ENCODE results near the gene OTOS.

Gene OTOS

GRCh38 chr2:240151477-240152031 lies 11.1 kb upstream of the OTOS start:
- DNase-seq (ENCODE audit: low spot score): no peak

DNA sequence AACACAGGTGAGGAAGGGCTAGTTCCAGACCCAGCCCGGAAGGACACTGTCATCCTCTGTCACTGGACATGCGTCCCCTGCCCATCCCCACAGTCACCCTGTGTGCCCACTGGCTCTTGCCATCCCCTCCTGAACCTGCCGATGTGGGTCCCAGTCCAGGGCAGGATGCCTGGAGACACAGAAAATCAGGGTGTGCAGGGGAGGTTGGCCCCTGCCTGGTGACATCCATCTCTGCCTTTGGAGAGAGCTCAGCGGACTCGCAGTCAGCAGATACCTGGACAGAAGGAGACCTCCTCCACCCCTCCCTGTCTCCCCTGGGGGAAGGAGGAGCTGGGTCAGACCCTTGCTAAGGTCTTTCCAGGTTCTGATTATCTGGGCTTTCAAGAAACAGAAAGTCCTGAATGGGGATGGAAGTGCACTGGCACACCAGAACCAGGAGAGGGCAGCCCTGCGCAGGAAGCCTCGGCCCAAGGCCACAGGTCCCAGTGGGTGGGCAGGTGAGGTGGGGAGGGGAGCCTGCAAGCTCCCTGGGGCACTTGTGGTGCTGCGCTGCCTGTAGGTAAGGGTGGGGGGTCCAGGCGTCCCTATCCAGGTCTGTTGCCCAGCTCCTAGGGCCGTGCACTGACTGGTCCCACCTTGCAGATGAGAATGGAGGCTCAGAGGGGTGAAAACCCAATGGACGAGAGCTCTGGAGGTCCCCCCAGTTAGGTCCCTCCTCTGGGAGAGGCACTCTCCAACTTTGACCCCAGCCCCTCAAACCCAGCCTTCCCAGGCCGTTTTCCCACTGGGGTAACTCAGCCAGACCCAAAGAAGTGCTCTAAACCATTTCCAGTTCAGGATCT lies 9.7 kb upstream of the OTOS start:
- DNase-seq (ENCODE audit: low spot score): peak; percentile 56

GRCh38 chr2:240147911-240148587 lies 7.6 kb upstream of the OTOS start:
- DNase-seq (ENCODE audit: low spot score): no peak

DNA sequence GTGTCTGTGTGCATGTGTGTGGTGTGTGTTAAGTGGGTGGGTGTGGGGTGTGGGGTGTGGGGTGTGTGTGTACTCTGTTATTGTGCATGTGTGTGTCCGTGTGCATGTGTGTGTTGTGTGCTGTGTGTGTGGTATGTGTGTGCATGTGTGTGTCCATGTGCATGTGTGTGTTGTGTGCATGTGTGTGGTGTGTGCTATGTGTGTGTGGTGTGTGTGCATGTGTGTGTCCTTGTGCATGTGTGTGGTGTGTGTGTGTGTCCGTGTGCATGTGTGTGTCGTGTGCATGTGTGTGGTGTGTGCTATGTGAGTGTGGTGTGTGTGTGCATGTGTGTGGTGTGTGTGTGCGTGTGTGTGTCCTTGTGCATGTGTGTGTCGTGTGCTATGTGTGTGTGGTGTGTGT lies 6.9 kb upstream of the OTOS start:
- DNase-seq (ENCODE audit: low spot score): no peak

DNA sequence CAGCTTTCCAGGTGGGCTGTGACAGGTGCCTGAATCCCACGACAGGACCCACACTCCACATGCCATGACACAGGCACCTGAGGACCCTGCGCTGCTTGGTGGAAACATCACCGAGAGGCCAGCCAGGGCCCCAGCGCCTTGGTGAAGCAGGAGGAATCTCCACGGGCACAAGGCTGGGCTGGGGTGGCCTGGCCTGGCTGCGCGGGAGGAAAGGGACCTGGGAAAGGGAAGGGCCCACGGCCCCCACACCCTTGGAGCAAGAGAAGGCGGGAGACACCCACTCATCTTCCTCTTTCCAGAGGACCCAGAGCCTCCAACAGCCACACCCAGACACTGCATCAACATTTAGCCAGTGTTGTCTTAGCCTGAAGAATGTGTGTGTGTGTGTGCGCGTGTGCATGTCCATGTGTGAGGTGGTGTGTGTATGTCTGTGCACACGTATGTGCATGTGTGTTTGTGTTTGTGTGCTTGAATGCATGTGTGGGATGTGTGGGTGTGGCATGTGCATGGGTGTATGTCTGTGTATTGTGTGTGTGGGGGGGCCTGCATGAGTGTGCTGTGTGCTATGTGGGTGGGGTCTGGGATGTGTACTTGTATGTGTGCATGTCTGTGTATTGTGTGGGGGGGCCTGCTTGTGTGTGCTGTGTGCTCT lies 6.3 kb upstream of the OTOS start:
- no peak for DNase-seq (ENCODE audit: low spot score)

DNA sequence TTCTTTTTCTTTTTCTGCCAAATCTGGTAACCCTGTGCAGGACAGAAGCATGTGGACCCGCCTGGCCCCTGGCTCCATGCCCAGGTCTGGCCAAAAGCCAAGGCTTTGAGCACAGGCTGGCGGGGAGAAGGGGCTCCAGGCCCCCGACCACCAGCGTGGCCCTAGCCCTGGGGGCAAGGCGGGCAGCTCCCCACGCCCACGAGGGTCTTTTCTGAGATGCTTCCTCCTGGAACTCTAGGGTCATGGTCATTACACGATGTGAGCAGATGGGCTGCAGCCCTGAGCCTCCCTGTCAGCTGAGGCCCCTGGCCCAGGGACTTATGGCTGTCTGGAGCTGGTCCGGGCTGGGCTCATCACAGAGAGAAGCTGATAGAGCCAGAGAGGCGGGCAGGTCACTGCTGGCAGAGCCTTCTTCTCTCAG lies 5.7 kb upstream of the OTOS start:
- DNase-seq (ENCODE audit: low spot score): no peak

DNA sequence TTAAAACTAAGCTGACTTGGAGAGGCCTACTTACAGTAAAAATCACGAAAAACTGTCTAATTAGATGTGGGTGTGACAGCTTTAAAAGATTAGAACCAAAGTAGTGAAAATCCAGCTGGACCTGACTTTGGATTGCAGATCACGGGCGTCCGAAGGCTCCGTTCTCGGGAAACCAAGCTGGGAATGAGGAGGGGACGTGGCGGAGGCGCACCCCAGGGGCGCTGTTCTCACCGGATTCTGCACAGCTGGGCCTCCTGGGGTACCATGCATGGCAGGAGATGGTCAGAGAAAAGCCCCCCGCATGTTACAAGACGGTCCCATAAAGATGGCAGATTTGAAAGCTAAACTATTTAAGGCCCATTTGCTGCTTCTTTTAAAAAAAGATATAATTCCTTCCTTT lies 5.0 kb upstream of the OTOS start:
- DNase-seq (ENCODE audit: low spot score): no peak

DNA sequence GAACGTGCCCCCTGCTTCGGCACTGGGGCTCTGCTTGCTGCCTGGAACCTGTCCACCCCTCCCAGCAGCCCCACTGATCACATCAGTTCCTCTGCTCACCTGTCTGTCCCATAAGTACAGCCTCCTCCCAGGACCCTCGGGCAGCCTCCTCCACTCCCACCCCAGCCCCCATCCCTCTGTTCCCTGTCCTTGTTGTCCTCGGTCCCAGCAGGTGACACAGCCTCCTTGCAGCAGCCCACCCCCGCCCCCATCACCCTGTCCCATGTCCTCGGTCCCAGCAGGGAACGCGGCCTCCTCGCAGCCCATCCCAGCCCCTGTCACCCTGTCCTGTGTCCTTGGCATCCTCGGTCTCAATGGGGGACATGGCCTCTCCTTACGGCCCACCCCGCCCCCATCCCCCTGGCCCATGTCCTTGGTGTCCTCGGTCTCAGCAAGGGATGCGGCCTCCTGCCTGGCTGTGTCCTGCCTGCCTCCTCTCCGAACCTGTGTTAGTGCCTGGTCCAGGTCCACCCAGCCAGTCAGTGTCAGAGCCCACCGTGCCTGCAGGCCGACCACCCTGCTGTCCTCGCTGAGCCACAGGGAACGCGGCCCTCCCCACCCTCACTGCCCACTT lies 4.3 kb upstream of the OTOS start:
- no peak for DNase-seq (ENCODE audit: low spot score)

GRCh38 chr2:240143801-240144648 lies 3.6 kb upstream of the OTOS start:
- DNase-seq (ENCODE audit: low spot score): peak; percentile 68

DNA sequence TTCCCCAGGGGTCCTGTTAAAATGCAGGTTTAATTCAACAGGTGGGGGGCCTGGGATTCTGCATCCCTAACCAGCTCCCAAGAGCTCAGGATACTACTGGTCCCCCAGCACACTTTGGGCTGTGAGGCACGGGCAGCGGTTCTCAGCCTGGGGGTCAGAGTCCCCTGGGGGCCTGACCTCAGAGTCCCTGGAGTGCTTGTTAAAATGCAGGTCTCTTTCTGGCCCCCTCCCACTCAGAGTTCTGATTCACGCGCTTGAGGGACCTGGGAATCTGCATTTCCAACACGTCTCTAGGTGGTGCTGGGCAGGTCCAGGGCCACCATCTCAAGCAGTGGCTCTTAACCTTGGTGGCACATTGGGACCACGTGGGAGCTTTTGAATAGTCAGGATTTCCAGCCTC lies 2.8 kb upstream of the OTOS start:
- DNase-seq (ENCODE audit: low spot score): no peak

DNA sequence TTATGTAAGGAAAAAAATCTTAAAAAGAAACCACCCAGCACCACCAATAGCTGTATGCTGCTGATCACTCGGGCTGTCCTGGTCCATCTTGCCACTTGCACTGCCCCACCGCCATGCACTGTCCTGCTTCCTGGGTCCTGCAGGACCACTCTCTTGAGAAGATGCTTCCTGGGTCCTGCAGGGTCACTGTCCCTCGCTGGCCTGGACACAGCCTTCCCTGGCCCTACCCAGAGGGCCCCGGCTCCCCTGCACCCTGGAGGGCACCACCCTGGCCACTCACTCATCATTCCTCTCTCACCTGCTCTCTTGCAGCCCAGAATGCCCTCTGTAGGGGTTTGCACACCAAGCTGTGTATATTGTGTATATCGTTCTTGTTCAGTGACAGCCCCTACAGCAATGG lies 2.4 kb upstream of the OTOS start:
- no peak for DNase-seq (ENCODE audit: low spot score)

DNA sequence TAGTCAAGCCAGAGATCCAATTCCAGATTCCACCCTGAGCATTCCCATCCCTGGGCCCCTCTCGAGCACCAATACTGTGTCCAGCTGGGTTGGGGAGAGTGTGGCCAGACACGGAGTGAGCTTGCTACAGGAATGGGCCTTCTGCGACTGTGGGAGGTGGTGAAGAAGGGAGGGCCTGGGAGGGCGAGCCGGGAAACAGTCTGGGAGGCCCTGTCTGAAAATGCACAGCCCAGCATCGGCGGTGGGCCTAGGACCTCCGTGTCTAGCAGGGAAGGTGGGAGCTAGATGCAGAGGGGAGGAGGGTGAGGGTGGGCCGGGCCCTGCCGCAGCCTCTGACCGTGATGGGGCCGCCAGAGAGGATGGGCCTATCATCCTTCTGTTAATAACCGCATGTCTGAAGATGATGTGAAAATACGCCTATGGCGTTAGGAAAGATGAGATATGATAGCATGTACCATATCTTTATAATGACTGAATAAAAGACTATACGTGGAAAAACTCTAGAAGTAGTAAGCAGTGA lies 1.9 kb upstream of the OTOS start:
- no peak for DNase-seq (ENCODE audit: low spot score)

- no peak for DNase-seq (ENCODE audit: low spot score)
Measured at GRCh38 chr2:240141736-240142135, 1.3 kb upstream of the OTOS start.

GRCh38 chr2:240140920-240141319 lies 462 bp upstream of the OTOS start:
- DNase-seq (ENCODE audit: low spot score): no peak

DNA sequence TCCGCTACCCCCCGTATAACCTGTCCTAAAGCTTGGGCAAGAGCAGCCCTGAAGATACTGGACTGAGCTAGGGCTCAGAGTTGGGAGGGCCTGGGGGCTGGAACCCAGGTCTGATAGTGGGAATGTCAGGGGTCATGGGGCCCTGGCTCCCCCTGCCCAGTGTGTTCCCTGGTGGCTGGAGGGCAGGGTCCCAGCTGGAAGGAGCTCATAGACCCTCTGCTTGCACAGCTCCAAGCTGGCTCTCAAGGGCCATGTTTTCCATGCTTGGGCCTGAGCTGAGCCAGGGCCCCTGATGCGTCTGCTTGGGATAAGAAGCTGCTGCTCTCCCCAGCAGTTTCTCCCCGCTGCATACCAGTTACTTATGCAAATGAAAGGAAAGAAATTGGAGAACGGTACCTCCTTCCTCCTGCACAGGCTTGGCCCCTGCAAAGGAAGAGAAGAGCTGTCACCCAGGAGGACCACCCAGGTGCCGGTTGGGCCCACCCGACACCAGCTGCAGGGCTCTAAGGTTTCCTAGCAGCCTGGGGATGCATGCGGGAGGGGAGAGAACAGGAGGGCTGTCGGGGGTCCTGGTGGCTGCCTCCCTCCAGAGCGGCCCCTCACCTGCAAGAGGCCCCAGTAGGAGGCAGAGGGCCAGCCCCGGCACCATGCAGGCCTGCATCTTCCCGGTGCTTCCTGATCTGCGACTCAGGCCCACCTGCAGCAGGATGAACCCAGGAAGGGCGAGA lies 628 bp downstream of the OTOS start:
- DNase-seq (ENCODE audit: low spot score): no peak

GRCh38 chr2:240139011-240139441 lies 1.4 kb downstream of the OTOS start:
- DNase-seq (ENCODE audit: low spot score): no peak

GRCh38 chr2:240138254-240138984 lies 2.0 kb downstream of the OTOS start:
- DNase-seq (ENCODE audit: low spot score): no peak

DNA sequence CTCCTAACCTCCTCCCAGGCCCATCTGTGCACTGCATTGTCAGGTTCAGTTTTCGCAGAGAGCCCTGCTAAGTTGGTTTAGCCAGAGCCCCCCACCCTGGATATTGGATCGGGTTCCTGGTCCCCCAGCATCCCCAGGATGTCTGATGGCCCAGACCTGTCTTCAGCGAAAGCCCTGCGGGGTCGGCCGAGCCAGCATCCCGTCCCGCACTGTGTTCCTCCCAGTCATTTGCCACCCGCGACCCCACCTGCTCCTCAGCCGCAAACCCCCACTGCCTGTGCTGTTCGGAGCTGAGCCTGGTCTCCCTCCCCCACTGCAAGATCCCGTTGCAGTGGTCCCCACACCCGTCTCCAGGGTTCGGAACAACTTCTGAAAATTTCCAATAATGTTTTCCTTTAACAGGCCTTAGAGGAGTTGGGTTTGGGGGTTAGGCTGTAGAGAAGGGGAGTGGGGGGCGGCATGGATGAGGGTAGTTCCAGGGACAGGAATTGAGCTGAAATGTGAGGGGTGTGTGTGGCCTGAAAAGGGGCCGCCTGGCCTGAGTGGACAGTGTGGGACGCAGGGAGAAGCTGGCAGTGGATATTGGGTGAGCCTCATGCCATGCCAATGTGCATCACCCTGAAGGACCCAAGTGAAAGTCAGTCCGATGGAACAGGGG lies 2.7 kb downstream of the OTOS start:
- DNase-seq (ENCODE audit: low spot score): no peak

GRCh38 chr2:240136671-240137292 lies 3.7 kb downstream of the OTOS start:
- no peak for DNase-seq (ENCODE audit: low spot score)
